AG10803 (cell line): Measurements from ENCODE around the gene UBL4B.
A peak's percentile ranks its signal among the peaks of the same experiment; 100 is the strongest.
"Not testable (repeated sequence)": the region's sequence is repeated elsewhere in the genome, so short reads cannot be mapped to it uniquely, and the experiment has no call there.

Experiments used
- DNase-seq: peaks from one replicate; pipeline ENCODE4 v3.0.0; 2010; ENCODE audit warnings: low read depth
- H3K4me3 ChIP-seq: 2 replicates; pipeline ENCODE4 v1.5.1; 2011; ENCODE audit warnings: mild to moderate bottlenecking, low read length, control low read depth
- CTCF ChIP-seq: conservative IDR thresholded peaks from 2 replicates; pipeline ENCODE4 v1.5.1; 2011; ENCODE audit warnings: mild to moderate bottlenecking, low read length, control low read depth, inconsistent platforms

Gene UBL4B

GRCh38 chr1:110076789-110077500, 35.3 kb upstream of the UBL4B start:
- no peak for TF ChIP-seq CTCF
- DNase-seq = no peak
- no peak overlapping the region for H3K4me3 ChIP-seq

- not testable (repeated sequence) for DNase-seq
Measured at GRCh38 chr1:110079995-110080394, 32.2 kb upstream of the UBL4B start.

GRCh38 chr1:110081061-110081460, 31.2 kb upstream of the UBL4B start:
- TF ChIP-seq CTCF = no peak
- H3K4me3 ChIP-seq = no peak overlapping the region
- DNase-seq = no peak

More at GRCh38 chr1:110079995-110080394, 32.2 kb upstream of the UBL4B start:
- H3K4me3 ChIP-seq = not testable (repeated sequence)

GRCh38 chr1:110082477-110082876, 29.8 kb upstream of the UBL4B start:
- H3K4me3 ChIP-seq = no peak overlapping the region
- DNase-seq = no peak
- TF ChIP-seq CTCF = no peak

- no peak for TF ChIP-seq CTCF
- H3K4me3 ChIP-seq = peak overlapping the region; percentile 53
- no peak for DNase-seq
Measured at GRCh38 chr1:110083061-110083865, 29.0 kb upstream of the UBL4B start.

- peak overlapping the region; percentile 53 for H3K4me3 ChIP-seq
- no peak for DNase-seq
- TF ChIP-seq CTCF = no peak
Measured at GRCh38 chr1:110083866-110084226, 28.4 kb upstream of the UBL4B start.

GRCh38 chr1:110084227-110085078, 27.8 kb upstream of the UBL4B start:
- DNase-seq = peak; percentile 65

More at GRCh38 chr1:110084227-110085078, 27.8 kb upstream of the UBL4B start:
- TF ChIP-seq CTCF = no peak
- H3K4me3 ChIP-seq = peak overlapping the region; percentile 53
